DND-41 (cell line): ENCODE measurements around the gene RRAS.

Source experiments
- CTCF ChIP-seq: IDR thresholded peaks from 2 replicates; pipeline ENCODE4 v1.5.1; 2012; ENCODE audit warnings: borderline replicate concordance, low read length, moderate library complexity, mild to moderate bottlenecking; ENCODE audit not compliant: poor library complexity, severe bottlenecking; ENCODE audit errors: extremely low read depth
- EZH2 ChIP-seq: IDR thresholded peaks from 3 replicates; pipeline ENCODE4 v1.6.1; 2012; ENCODE audit warnings: borderline replicate concordance, low read depth, mild to moderate bottlenecking, moderate library complexity, low read length, inconsistent platforms; ENCODE audit not compliant: severe bottlenecking

GRCh38 chr19:49660338-49660961 is 20.5 kb upstream of the RRAS start:
- TF ChIP-seq CTCF (no peak), EZH2 (no peak)
